ENCODE results near the gene BBX.

The BBX gene

DNA sequence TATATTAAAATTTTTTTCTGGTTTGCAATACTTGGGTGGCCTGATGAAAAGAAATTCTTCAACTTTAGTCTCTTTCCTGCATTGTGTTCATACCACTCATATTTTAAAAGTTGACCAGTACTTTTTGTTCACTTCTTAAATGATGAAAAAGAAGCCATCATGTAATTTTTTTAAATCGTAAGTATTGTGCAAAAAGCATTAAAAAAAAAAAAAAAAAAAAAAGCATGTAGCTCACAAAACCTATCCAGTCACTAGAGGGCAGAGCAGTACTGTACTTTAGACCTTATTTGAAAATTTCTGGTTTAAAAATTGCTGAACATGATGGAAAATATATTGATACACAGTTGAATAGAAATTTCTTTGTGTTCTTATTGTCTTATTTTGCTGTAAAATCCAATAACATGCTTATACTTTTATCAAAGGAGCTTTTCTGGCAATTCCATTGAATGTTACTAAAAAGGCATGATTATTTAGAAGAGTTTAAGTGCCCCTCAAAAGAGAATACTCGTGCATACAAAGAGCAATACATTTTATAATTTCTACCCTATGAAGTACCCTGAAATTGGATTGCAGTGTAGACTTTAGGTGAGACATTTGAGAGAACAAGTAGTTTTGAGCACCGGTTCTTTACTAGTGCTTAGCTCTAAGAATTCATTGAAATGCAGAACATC lies 137.7 kb downstream of the BBX start:
- no peak for DNase-seq

DNA sequence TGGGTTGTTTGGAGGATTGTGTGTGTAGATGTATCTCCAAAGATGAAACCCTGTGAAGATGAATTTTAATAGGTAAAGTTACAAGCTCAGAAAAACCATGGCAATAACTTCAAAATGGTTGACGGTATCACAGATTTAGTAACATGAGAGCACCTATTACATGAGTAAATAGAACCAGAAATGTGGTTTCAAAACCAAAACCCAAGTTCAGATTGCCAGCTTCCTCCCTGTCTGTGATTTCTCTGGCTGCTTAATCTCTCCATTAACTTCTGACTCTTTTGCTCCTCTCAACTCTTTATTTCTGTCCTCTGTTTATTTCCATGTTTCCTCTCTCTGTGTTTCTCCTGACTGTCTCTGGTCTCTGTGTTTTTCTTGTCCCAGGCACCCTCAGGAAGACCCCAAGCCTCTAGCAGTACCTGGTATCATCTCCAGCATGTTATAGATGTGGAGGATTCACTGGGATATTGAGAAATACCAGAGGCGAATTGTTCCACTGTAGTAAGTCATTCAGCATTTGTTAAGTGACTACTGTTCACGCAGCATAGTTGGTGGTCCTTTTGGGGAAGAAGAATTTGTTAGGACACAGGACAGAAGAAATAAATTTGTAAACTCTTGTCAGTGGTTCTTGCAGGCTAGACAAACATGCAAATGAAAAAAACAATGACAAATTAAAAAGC lies 138.8 kb downstream of the BBX start:
- DNase-seq, result no peak

DNA sequence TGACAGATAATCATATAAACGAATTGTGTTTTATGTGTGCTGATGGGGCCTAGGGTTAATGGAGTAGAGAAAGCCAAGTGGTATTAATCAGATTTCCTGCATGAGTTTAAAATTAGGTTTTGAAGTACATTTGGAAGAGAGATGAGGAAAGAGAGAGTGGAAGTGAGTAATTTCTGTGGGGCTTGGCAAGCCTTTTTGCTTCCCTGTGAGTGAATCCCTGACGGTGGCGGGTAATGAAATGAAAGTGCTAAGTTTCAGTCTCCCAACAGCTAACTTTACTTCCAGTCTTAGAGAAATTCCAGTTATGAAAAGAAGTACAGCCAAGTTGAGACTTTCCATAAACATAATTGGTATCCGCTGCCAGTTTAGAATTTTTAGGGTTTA lies 139.4 kb downstream of the BBX start:
- no peak for DNase-seq

DNA sequence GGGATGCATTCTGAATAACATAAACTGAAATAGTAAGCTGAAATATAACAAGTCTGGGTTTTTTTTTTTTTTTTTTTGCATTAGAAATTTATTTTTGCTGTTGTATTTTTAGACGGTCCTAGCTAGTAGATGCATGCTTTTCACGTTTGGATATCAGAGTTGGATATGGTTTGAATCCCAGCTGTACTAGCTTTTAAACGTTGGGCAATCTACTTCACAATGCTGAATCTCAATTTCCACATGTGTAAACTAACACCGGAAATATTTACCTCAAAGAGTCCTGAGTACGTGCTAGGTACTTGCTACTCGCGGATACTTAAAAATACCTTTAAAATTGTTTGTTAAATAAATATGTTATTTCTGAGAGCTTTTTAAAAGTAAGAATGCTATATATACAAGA lies 139.8 kb downstream of the BBX start:
- no peak for DNase-seq

DNA sequence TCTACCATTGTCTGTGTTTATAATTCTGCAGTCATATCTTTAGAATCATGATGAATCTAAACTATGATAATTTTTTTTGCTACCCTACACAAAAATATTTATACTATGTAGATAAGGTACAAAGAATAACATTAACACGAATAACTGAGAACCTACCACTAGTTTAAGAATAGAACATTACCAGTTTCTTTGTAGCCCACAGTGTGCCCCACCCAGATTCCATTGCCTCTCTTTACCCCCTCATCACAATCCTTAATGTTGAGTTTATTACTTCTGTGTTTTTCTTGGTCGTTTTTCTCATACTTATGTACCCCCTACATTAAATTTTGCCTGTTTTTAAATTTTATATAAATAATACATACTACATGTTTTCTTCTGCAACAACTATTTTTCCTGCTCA lies 140.5 kb downstream of the BBX start:
- DNase-seq, result no peak

DNA sequence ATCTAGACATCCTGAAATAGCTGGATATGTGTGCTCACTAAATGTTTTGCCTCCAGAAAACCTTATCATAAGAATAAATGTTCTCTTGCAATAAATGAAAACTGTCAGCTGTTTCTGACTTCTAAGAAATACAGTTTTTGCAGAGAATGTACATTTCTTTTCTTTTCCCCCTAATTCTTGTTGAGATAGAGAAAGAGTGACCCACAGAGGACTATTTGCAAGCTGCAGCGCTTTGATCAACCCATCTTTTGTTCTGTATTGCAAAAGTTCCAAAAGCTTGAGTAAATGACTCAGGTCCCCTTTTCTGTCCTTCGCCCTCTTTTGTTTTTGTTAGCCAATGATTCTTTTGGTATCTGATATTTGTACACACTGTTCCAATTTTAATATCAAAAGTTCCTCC lies 141.9 kb downstream of the BBX start:
- DNase-seq, result no peak

DNA sequence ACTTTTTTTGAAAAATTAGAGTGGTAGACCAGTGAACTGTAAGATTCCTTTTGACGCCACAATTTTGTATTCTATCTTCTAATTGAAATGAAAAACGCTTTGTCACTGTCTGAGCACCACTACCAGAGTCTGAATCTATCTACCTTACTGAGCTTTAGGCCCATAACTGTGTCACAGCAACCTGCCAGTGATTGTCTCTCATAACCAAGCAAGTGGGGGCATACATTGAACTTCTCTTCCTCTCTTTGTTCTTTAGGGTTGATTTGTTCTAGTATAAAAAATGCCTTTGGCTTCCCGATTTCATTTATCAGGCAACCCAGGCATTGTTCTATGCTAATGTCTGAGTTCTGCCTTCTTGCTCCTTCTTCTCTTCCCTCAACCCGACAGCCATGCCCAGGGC lies 142.6 kb downstream of the BBX start:
- no peak for DNase-seq

DNA sequence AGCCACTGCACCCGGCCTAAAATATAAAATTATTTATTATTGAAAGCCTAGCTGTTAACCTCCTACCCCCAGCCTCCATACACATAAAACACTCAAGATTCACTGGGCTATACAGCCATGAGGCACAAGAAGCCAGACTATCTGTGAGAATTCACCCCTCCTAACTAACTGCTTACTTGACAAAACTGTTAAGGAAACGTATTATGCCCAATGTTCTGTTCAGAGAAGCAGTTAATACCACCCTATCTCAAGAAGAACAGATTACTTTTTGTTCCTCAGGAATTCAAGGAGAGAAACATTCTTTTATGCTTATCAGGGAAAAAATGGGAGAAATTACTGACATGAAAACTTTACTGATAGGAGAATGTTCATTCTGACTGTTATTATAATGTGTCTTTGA lies 144.1 kb downstream of the BBX start:
- DNase-seq, result no peak

DNA sequence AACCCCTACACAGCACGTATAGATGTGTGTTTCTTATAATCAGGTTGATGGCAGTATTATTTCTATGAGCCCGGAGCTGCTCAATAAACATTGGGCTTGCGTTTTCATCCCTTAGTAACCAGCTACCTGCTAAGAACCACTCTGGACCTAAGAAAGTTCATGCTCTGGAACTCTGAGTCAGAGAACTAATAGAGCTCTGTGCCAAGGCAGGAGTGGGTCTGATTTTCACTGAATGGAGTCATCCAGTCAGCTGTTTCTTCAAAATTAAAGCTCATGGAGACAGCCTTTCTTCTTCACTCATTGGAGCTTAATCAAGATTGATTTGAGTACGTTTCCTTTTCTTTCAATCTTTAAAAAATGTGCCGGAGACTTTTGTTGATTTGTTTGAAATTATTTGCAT lies 145.7 kb downstream of the BBX start:
- DNase-seq, result no peak

DNA sequence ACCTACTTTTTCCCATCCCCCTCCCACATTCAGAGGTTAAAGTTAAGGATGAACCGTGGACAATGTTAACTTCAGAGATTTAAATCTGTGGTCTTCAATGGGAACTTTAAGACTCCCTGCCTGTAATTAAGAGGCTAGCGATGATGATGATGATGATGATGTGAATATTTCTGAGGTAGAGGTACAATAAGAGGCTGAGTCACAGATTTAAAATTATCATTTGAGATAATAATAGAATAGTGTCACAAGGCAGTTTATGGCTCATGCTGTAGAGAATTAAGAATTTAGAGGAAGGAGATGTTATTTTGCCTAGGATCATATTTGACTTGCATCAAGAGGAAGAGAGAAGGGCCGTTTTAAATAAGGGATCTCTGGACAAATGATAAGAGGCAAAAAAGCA lies 146.2 kb downstream of the BBX start:
- no peak for DNase-seq

DNA sequence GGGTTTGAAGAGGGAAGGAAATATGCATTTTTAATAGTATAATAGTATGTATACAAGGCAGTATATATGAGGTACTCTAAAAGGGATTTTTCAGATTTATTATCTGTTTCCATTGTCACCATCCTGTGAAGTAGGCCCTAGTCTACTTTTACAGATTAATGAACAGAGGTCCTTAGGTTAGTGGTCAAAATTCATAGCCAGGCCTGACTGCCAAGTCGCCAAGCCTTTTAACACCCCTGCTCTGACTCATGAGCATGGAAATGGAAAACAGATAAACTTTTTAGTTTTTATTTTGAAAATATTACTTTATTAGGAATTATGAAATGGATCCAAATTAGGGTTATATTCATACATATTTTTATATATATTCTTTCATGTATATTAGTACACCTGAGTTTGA lies 146.9 kb downstream of the BBX start:
- no peak for DNase-seq

DNA sequence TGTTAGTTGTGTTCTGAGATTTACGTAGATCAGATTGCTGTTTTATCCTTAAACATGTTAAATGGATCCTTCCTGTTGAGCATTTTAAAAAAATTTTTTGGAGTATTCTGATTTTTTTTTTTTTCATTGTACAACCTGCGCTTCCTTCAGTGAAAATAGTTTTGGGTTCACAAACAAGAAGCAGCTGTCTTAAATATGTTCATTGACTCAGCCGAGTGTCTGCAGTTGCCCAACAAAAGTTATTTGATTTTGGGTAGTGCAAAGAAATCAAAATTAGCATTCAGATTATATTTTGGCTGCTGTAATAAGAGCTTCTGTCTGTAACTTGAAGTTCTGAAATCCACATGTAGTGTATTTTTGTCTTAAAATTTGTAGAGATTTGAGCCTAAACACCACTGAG lies 148.2 kb downstream of the BBX start:
- no peak for DNase-seq

DNA sequence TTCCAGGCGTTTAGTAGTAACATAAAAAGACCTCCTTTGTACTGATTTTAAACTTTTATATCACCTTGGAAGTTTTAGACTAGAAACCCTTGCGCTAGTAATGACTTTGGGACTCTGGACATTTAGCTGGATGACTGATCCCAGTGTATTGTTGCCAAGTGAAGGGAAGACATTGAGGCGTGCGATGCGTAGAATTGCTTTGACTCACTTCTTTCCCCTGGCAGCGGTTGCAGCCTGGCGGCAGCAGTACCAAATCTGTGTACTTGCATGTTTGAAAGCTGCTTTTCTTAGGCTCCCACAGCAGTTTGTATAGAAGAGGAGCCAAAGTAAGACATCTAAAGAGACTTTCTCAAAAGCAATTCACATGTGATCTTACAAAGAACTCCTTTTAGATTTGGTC lies 151.6 kb downstream of the BBX start:
- DNase-seq, result no peak

DNA sequence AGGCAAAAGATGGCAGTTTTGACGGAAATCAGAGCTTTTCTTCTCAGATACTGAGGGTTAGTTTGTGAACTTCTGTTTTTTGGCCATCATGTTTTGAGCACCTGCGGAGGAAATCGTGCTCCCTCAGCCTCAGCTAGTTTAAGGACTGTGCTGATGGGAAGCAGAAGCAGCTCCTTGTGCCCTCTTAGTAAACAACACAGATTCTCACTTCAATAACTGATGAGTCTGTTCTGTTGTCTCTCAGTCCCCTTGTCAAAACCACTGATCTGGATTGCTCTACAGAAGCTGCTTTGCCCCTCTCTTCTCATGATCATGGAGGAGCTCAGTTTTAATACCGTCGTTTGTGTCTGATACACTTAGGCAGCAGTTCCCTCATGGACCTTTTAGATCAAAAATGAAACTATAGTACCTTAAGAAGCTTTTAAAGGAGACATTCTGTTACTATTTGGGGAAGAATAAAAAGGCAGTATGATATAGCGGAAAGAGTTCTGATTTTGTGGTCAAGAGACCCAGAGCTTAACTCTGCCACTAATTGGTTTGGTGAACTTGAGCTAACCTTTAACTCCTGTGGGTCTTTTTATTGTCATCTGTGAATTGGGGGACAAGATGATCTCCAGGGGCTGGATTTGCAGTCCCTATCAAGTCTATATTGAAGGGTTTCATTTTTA lies 152.6 kb downstream of the BBX start:
- DNase-seq, result no peak

DNA sequence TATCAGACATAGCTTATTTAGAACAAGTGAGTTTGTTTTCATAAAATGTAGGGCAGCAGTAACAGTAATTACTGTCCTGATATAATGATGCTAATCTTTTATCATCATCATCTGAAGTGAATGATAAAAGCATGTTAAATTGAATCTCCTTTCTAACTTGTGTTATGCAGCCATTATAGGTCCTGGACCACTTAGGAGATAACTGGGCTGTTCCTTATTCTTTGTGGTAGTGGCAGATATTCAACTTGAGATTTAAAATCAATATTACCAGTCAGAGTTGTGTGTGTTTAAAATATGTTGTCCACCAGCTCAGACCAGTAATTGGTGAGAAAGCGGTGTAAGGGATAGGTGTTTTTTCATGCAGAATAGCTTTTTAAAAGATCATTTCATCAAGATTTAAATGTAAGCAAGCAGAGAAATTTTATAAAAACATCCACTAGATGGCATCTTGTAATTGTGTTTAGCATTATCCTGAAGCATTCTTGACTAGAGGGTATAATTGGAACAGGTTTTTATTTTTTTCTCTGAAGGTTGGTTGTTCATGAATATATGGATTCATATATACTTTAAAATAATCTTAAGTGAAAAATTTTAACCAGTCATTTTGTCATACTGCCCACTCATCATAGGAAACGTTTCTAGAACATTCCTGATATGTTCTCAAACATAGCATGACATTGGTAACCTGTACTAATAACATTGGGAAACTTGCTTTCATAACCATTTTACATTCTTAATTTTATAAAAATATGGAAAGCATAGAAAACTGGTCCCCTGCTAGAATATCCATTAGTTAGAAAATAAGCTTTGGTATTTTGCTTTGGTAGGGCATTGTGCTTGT lies 153.9 kb downstream of the BBX start:
- no peak for DNase-seq

DNA sequence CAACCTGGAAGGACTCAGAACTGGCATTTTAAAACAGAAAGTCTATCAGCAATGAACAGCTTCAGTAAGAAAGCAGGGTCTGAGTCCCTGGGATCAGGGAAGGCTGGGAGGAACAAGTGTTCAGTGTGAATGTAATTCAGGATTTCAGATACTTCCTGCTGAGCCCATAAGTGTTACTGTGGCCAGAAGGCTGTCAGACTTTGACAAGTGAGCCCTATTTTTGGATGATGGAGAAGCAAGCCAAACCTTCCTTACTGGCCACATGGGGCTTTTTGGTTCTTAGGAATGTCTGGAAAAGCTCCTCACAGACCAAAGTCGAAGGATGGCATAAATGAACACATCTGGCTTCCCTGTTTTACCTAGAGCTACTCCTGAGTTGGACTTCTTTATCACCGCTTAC lies 157.2 kb downstream of the BBX start:
- DNase-seq, result no peak

DNA sequence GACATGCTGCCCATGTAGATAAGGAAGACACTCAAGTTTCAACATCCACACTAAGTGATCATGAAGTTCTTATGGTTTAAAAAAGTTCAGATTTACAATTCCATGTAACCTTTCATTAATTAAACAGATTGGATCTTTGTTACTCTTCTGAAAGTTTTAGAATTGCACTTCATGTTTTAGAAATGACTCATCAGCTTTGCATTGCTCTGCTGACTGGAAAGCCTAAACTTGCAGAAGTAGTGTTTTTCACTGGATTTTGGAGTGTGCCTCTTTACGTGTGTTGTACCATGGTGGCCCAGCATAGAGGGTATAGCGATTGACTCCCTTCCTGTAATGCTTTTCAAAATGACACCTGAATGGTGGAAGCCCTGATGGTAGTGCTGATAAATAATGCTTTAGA lies 157.9 kb downstream of the BBX start:
- no peak for DNase-seq

DNA sequence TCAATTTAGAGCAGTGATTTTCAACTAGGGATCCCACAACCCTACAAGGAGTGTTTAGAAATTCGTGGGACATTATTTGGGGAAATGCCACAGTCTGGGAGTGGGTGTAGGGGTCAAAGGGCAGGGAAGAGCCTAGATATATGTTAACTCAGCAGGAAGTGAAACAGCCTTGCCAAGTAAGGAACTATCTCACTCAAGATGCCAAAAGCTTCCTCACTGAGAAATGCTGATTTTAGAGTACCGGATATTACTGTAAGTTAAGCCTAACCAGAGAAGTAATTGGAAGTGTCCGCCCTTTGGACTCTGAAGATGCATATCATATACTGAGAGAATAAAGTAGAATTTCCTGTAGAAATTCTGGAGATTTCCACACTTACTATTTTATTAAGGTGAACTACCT lies 158.6 kb downstream of the BBX start:
- DNase-seq, result no peak

DNA sequence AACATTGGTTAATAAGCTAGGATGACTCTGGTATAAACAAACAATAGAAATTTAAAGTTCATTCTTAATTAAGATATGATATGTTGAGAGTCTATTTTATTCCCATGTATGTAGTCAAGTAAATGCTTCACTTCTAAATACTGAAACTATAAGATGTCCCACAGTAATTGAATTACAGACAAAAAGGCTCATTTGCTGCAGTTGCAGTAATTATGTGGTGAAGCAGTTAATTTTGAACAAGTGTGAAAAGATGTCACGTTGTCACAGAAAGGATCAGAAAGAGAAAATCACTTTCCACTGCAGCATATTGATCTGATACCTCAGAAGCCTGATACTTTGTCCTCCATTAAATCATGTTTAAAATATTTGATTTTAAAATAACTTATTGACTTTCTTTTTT lies 159.8 kb downstream of the BBX start:
- DNase-seq, result no peak

DNA sequence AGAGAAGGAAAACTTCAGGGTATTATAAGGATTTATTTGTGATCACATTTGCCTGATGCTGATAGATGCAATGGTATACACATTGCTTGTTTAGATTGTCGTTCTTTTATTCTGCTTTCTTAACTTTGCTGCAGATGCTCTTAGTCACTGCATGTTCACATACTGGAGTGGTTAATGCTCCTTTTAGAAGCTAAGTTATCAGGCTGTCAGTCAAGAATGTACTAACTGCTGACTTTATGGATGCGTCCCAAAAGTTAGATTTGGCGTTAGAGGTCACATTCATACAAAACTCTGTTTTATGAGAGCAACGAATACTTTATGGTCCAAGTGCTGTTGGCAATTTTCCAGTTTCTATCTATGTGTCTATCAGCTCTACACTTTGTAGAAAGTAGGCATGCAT lies 160.7 kb downstream of the BBX start:
- DNase-seq, result no peak

DNA sequence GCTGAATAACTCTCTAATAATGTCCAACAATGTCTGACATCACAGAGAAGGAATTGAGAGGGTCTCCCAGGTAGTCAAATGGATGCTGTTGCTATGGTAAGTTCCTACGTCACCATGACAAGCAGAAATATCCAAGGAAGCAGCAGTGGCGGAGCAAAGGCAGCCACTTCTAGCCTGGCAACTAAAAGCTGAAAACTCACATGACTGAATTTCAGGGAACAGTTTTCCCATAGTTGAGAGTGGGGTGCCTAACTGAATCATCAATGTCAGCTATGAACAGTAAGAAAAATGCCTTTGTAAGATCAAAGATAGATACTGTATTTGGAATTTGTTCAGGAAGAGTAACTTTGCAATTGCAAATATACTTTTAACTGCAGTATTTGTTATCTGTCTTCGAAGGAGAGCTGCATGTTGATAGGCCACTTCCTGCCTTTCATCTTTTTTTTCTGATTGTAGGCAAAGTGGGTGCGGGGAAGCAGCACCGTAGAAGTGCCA lies 161.7 kb downstream of the BBX start:
- DNase-seq, result no peak

DNA sequence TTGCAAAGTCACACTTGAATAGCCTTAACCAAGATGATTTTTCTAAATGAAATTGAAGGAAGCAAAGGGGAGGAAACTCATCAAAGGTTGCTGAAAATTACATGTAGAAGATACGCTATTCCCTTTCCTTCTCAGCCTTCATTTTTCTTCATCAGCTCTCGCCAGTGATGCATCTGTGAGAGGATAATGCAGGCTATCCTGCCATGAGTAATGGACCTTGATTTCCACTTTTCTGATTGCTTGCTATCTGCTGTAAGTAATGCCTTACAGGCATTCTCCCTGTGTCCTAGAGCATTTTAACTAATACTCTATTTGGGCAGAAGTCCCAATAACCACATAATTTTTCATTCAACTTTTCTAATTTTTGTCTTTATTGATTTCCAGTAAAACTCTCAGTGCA lies 162.6 kb downstream of the BBX start:
- DNase-seq, result no peak

DNA sequence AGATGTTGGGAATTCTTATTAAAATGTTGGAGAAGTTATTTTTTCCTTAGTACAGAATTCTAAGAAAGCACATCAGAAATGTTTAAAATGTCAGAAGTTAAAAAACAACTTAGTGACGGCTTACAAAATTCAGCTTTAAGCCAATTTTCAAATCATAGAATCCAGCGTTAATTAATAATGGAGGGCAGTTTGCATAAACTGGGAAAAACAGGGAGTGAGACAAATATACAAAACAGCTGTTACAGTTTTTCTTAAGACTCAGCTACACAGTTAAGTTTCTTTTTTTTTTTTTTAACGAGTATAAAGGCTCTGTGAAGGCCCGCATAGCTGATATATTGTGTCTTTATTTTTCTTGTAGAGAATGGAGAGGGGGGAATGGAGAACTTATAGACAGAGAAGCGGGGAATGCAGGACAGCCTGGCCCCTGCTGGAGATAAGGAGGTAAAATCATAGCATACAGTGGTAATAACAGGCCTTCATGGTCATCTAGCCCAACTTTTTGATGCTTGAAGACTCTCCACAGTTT lies 164.4 kb downstream of the BBX start:
- DNase-seq, result no peak
